Transverse colon (tissue), 3 donors: Measurements from ENCODE around the gene DENND1A.

Experiments used
- CTCF ChIP-seq, 5 experiments: fragments of 200-600 bp in 3 of 5; fragments of 450-650 bp in 2 of 5; sonication (generic) in 3 of 5; IDR thresholded peaks; 1 replicate in 2 of 5; 2 replicates in 3 of 5; pipeline ENCODE4 v1.5.1; 2016 to 2017; ENCODE audit warnings: antibody characterized with exemption in 5 of 5, inconsistent platforms in 3 of 5, mild to moderate bottlenecking in 2 of 5, moderate library complexity in 1 of 5
- POLR2A ChIP-seq: fragments of 450-650 bp; IDR thresholded peaks from one replicate; pipeline ENCODE4 v1.6.1; 2016; ENCODE audit warnings: antibody characterized with exemption, mild to moderate bottlenecking, moderate library complexity

- TF ChIP-seq CTCF (IDR thresholded peaks at IDR 0.05) = no peak
- no peak for TF ChIP-seq POLR2A
Measured at GRCh38 chr9:123696476-123696875, 233.4 kb downstream of the DENND1A start.
